HEK293 (cell line): ENCODE data around the gene SLC25A22.

Experiments used
- HOXC10 ChIP-seq: sonication (generic); formaldehyde crosslinking; IDR thresholded peaks from 2 replicates; pipeline ENCODE4 v1.8.1; 2023; ENCODE audit warnings: mild to moderate bottlenecking, missing genetic modification reagents
- HOXD13 ChIP-seq: sonication (generic); formaldehyde crosslinking; IDR thresholded peaks from 2 replicates; pipeline ENCODE4 v1.8.0; 2022; ENCODE audit warnings: missing genetic modification reagents, borderline replicate concordance
- KLF16 ChIP-seq: fragments of 450-650 bp; formaldehyde crosslinking; IDR thresholded peaks from 2 replicates; pipeline ENCODE4 v1.5.1; 2017; ENCODE audit warnings: missing biosample characterization, missing genetic modification characterization
- OSR2 ChIP-seq: fragments of 450-650 bp; formaldehyde crosslinking; IDR thresholded peaks from 2 replicates; pipeline ENCODE4 v1.5.1; 2016; ENCODE audit warnings: missing biosample characterization, missing genetic modification characterization
- SETDB1 ChIP-seq: IDR thresholded peaks from one replicate; pipeline ENCODE4 v1.6.1; 2017; ENCODE audit warnings: mild to moderate bottlenecking, low read length, moderate library complexity, mixed read lengths; ENCODE audit not compliant: insufficient read length
- ZBTB49 ChIP-seq: fragments of 450-650 bp; formaldehyde crosslinking; IDR thresholded peaks from 2 replicates; pipeline ENCODE4 v1.5.1; 2016; ENCODE audit warnings: missing biosample characterization, missing genetic modification characterization, low read depth
- ZFP37 ChIP-seq: fragments of 450-650 bp; formaldehyde crosslinking; IDR thresholded peaks from 2 replicates; pipeline ENCODE4 v1.5.1; 2016; ENCODE audit warnings: missing biosample characterization, missing genetic modification characterization
- ZFP69B ChIP-seq: fragments of 450-650 bp; formaldehyde crosslinking; IDR thresholded peaks from 2 replicates; pipeline ENCODE4 v1.5.1; 2016; ENCODE audit warnings: missing biosample characterization, missing genetic modification characterization
- ZNF112 ChIP-seq: fragments of 450-650 bp; formaldehyde crosslinking; IDR thresholded peaks from 2 replicates; pipeline ENCODE4 v1.5.0; 2017; ENCODE audit warnings: missing biosample characterization, missing genetic modification characterization
- ZNF16 ChIP-seq: fragments of 450-650 bp; formaldehyde crosslinking; IDR thresholded peaks from 2 replicates; pipeline ENCODE4 v1.5.1; 2016; ENCODE audit warnings: low read depth, missing biosample characterization, missing genetic modification characterization
- ZNF174 ChIP-seq: fragments of 450-650 bp; formaldehyde crosslinking; IDR thresholded peaks from 2 replicates; pipeline ENCODE4 v1.5.0; 2017; ENCODE audit warnings: missing biosample characterization, mild to moderate bottlenecking, missing genetic modification characterization
- ZNF24 ChIP-seq: fragments of 450-650 bp; formaldehyde crosslinking; IDR thresholded peaks from 2 replicates; pipeline ENCODE4 v1.5.1; 2016; ENCODE audit warnings: missing biosample characterization, missing genetic modification characterization
- ZNF280D ChIP-seq: fragments of 450-650 bp; formaldehyde crosslinking; IDR thresholded peaks from 2 replicates; pipeline ENCODE4 v1.5.1; 2016; ENCODE audit warnings: missing biosample characterization, missing genetic modification characterization
- ZNF510 ChIP-seq: fragments of 450-650 bp; formaldehyde crosslinking; IDR thresholded peaks from 2 replicates; pipeline ENCODE4 v1.5.1; 2018; ENCODE audit warnings: mild to moderate bottlenecking, missing genetic modification characterization, missing biosample characterization; ENCODE audit not compliant: insufficient replicate concordance
- ZNF544 ChIP-seq: fragments of 450-650 bp; formaldehyde crosslinking; IDR thresholded peaks from 2 replicates; pipeline ENCODE4 v1.5.0; 2017; ENCODE audit warnings: missing biosample characterization, missing genetic modification characterization
- ZNF626 ChIP-seq: fragments of 450-650 bp; sonication (Bioruptor Pico); formaldehyde crosslinking; IDR thresholded peaks from 2 replicates; pipeline ENCODE4 v1.5.1; 2018; ENCODE audit warnings: missing biosample characterization, missing genetic modification characterization, inconsistent platforms
- ZNF664 ChIP-seq: fragments of 450-650 bp; formaldehyde crosslinking; IDR thresholded peaks from 2 replicates; pipeline ENCODE4 v1.5.1; 2016; ENCODE audit warnings: missing biosample characterization, missing genetic modification characterization
- ZNF704 ChIP-seq: fragments of 450-650 bp; formaldehyde crosslinking; IDR thresholded peaks from 2 replicates; pipeline ENCODE4 v1.5.1; 2016; ENCODE audit warnings: missing biosample characterization, missing genetic modification characterization
- ZNF747 ChIP-seq: fragments of 450-650 bp; formaldehyde crosslinking; IDR thresholded peaks from 2 replicates; pipeline ENCODE4 v1.5.1; 2016; ENCODE audit warnings: missing biosample characterization, missing genetic modification characterization
- ZNF830 ChIP-seq: fragments of 450-650 bp; IDR thresholded peaks from 2 replicates; pipeline ENCODE4 v1.5.0; 2018; ENCODE audit warnings: missing biosample characterization, missing genetic modification characterization, low read depth, mild to moderate bottlenecking, moderate library complexity
- ZXDB ChIP-seq: fragments of 450-650 bp; formaldehyde crosslinking; IDR thresholded peaks from 2 replicates; pipeline ENCODE4 v1.5.1; 2016; ENCODE audit warnings: missing biosample characterization, missing genetic modification characterization
- TF ChIP-seq, protein P1 (sequence below): fragments of 450-650 bp; formaldehyde crosslinking; IDR thresholded peaks from 2 replicates; pipeline ENCODE4 v1.5.1; 2016; ENCODE audit warnings: missing biosample characterization, missing genetic modification characterization
- TF ChIP-seq, protein P2 (sequence below): fragments of 450-650 bp; formaldehyde crosslinking; IDR thresholded peaks from 2 replicates; pipeline ENCODE4 v1.5.1; 2016; ENCODE audit warnings: missing biosample characterization, missing genetic modification characterization
- TF ChIP-seq, protein P3 (sequence below): fragments of 450-650 bp; IDR thresholded peaks from 2 replicates; pipeline ENCODE4 v1.5.1; 2018; ENCODE audit warnings: missing biosample characterization, mild to moderate bottlenecking, missing genetic modification characterization
- TF ChIP-seq, protein P4 (sequence below): fragments of 450-650 bp; formaldehyde crosslinking; IDR thresholded peaks from 2 replicates; pipeline ENCODE4 v1.5.1; 2016; ENCODE audit warnings: missing biosample characterization, missing genetic modification characterization

The SLC25A22 gene

GRCh38 chr11:803770-804598 is 5.9 kb upstream of the SLC25A22 start (continued):
- TF ChIP-seq OSR2 (tag by site-specific recombination) (no peak), ZNF16 (no peak), ZNF24 (tag by site-specific recombination) (no peak), ZNF830 (tag by site-specific recombination) (no peak), ZNF704 (tag by site-specific recombination) (no peak), ZNF747 (tag by site-specific recombination) (no peak), ZNF626 (tag by site-specific recombination) (no peak), ZNF174 (tag by site-specific recombination) (no peak), HOXC10 (CRISPR knock-in tag) (no peak), ZNF280D (no peak), ZNF112 (no peak), HOXD13 (CRISPR knock-in tag) (no peak), SETDB1 (no peak), ZFP69B (tag by site-specific recombination) (peak; percentile 85), ZBTB49 (no peak), ZXDB (tag by site-specific recombination) (no peak), ZNF510 (tag by site-specific recombination) (no peak), KLF16 (no peak), ZFP37 (no peak), ZNF544 (no peak), ZNF664 (tag by site-specific recombination) (no peak)
- TF ChIP-seq, protein P1, sequence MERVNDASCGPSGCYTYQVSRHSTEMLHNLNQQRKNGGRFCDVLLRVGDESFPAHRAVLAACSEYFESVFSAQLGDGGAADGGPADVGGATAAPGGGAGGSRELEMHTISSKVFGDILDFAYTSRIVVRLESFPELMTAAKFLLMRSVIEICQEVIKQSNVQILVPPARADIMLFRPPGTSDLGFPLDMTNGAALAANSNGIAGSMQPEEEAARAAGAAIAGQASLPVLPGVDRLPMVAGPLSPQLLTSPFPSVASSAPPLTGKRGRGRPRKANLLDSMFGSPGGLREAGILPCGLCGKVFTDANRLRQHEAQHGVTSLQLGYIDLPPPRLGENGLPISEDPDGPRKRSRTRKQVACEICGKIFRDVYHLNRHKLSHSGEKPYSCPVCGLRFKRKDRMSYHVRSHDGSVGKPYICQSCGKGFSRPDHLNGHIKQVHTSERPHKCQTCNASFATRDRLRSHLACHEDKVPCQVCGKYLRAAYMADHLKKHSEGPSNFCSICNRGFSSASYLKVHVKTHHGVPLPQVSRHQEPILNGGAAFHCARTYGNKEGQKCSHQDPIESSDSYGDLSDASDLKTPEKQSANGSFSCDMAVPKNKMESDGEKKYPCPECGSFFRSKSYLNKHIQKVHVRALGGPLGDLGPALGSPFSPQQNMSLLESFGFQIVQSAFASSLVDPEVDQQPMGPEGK: peak; percentile 44; the same call in 1 of the 2 replicates
- TF ChIP-seq, protein P2, sequence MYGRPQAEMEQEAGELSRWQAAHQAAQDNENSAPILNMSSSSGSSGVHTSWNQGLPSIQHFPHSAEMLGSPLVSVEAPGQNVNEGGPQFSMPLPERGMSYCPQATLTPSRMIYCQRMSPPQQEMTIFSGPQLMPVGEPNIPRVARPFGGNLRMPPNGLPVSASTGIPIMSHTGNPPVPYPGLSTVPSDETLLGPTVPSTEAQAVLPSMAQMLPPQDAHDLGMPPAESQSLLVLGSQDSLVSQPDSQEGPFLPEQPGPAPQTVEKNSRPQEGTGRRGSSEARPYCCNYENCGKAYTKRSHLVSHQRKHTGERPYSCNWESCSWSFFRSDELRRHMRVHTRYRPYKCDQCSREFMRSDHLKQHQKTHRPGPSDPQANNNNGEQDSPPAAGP (tag by site-specific recombination): 0 out of 2 replicates have a peak, but pooled peaks have one; percentile 16
- TF ChIP-seq, protein P3, sequence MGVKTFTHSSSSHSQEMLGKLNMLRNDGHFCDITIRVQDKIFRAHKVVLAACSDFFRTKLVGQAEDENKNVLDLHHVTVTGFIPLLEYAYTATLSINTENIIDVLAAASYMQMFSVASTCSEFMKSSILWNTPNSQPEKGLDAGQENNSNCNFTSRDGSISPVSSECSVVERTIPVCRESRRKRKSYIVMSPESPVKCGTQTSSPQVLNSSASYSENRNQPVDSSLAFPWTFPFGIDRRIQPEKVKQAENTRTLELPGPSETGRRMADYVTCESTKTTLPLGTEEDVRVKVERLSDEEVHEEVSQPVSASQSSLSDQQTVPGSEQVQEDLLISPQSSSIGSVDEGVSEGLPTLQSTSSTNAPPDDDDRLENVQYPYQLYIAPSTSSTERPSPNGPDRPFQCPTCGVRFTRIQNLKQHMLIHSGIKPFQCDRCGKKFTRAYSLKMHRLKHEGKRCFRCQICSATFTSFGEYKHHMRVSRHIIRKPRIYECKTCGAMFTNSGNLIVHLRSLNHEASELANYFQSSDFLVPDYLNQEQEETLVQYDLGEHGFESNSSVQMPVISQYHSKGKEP (tag by site-specific recombination): peak; percentile 26; the same call in 1 of the 2 replicates
- TF ChIP-seq, protein P4, sequence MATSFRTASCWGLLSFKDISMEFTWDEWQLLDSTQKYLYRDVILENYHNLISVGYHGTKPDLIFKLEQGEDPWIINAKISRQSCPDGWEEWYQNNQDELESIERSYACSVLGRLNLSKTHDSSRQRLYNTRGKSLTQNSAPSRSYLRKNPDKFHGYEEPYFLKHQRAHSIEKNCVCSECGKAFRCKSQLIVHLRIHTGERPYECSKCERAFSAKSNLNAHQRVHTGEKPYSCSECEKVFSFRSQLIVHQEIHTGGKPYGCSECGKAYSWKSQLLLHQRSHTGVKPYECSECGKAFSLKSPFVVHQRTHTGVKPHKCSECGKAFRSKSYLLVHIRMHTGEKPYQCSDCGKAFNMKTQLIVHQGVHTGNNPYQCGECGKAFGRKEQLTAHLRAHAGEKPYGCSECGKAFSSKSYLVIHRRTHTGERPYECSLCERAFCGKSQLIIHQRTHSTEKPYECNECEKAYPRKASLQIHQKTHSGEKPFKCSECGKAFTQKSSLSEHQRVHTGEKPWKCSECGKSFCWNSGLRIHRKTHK: no peak
